Activated naive CD8-positive, alpha-beta T cell treated with anti-CD3 and anti-CD28 coated beads, Interleukin-2, amount 50 U/mL, for 24 hours (primary cell): ENCODE results near the gene AQP1.

Source experiments
- ATAC-seq: fragments of 150-1000 bp; cut with Tn5 transposase; one replicate; pipeline ENCODE4 v1.10.0; 2021
- DNase-seq: peaks from one replicate; pipeline ENCODE4 v3.0.0; 2021
- H3K27ac Mint-ChIP-seq: one replicate; pipeline ENCODE4 v1.8.0; 2021; ENCODE audit warnings: mild to moderate bottlenecking, mixed read lengths
- H3K27me3 Mint-ChIP-seq: one replicate; pipeline ENCODE4 v1.8.0; 2021; ENCODE audit warnings: mixed read lengths
- H3K36me3 Mint-ChIP-seq: one replicate; pipeline ENCODE4 v1.8.0; 2021; ENCODE audit warnings: low read depth, mixed read lengths
- H3K4me1 Mint-ChIP-seq: one replicate; pipeline ENCODE4 v1.8.0; 2021; ENCODE audit warnings: mixed read lengths
- H3K4me3 Mint-ChIP-seq: one replicate; pipeline ENCODE4 v1.8.0; 2021; ENCODE audit warnings: mild to moderate bottlenecking, moderate library complexity, mixed read lengths
- H3K9me3 Mint-ChIP-seq: one replicate; pipeline ENCODE4 v1.8.0; 2021; ENCODE audit warnings: mixed read lengths

Gene AQP1

DNA sequence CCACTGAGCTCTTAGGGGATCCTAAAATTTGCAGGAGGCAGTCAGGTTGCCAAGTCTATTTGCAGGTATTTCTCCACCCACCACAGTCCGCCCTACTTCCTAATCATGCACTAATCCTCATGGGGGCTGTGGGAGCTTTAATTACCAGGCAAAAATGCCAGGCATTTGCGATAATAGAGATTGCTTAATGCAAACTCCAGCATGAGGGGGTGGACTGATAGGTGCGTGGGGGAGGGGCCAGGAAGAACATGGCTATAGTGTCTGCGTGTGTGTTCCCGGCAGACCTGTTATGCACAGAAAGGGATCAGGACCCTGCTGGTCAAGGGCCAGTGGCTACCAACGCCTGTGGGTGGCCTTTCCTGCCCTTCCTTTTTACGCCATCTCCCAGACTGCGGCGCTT lies 15.6 kb upstream of the AQP1 start:
- Mint-ChIP-seq H3K9me3 (no peaks in the 10 kb centered on the region), H3K4me1 (no peaks in the 10 kb centered on the region), H3K27me3 (no peaks in the 10 kb centered on the region), H3K36me3 (no peaks in the 10 kb centered on the region), H3K27ac (no peak overlapping the region), H3K4me3 (no peak overlapping the region)
- ATAC-seq (no peak), DNase-seq (no peak)

DNA sequence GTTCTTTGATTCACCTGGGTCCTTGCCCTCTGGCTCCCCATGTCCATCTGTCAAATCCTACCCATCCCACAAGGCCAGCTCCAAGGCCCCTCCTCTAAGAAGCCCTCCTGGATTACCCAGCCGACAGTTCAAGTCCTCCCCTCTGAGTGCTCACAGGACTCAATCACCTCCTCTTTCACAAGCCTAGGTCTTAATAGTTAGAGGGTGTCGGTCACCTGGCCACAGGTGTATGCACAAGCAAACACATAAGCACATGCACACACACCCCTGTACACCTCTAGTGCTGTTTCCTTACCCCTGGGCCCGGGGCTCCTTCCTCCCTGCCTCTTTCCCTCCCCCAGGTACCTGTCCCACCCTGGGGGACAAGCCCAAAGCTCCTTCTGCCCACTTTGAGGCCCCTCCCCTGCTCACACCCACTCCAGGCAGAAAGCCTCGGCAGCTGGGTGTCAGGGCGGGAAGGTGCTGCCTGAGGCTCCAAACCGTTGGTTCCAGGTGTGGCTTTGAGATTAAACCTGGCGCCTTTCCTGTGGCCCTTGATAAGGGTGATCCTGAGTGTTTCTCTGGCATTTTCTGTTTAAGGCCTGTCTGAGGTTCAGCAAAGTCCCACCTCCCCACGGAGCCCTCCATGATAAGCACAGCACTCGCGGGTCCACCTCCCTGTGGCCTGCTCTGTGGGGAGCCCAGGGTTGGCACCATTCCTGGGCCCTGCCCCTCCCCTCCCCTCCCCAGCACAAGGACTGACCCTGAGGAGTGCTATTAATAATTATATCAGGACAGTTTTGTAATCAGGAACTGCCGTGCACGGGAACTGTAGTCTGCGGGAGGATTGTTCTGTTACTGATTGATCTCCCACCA lies 14.6 kb upstream of the AQP1 start:
- ATAC-seq, result no peak
- no peaks in the 10 kb centered on the region for H3K36me3 Mint-ChIP-seq
- H3K27ac Mint-ChIP-seq, result no peak overlapping the region
- H3K27me3 Mint-ChIP-seq, result no peaks in the 10 kb centered on the region
- no peak for DNase-seq
- H3K4me1 Mint-ChIP-seq, result no peaks in the 10 kb centered on the region
- no peak overlapping the region for H3K4me3 Mint-ChIP-seq
- H3K9me3 Mint-ChIP-seq, result no peaks in the 10 kb centered on the region

DNA sequence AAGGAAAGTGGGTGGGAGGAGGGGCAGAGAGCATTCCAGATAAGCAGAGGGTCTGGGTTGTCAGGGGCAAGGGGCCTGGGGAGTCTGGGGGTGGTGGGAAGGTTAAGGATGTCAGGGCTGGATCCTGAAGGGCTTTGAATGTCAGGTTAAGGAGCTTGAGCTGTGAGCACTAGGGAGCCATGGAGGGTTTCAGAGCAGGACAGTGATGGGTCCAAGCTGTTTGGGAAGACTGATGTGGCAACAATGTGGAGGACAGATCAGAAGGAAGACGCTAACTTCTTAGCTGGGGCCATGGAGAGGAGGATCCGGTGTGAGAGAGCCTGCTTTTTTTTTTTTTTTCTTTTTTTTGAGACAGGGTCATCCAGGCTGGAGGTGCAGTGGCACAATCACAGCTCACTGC lies 13.9 kb upstream of the AQP1 start:
- Mint-ChIP-seq H3K27me3 (no peaks in the 10 kb centered on the region), H3K4me1 (no peaks in the 10 kb centered on the region), H3K36me3 (no peaks in the 10 kb centered on the region), H3K4me3 (no peak overlapping the region), H3K9me3 (no peaks in the 10 kb centered on the region), H3K27ac (no peak overlapping the region)
- DNase-seq (no peak), ATAC-seq (no peak)

DNA sequence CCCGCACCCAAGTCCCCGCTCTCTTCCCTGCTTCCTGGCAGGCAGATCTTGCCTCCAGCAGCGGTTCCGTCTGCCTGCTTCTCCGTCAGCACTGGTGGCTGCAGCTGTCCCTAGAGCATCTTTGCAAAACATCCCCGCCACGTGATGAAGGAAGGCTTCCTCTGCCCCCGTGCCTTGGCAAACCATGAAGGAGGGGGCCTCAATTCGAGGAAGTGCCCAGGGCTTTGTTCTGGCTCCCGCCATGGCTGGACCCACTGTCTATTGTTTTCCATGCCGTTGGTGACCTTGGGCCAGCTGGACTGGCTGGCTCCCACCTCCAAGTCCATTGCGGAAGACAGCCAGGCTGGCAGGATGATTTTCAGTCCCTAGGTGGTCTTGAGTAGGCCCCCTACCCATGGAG lies 13.2 kb upstream of the AQP1 start:
- ATAC-seq (no peak), DNase-seq (no peak)
- Mint-ChIP-seq H3K9me3 (no peaks in the 10 kb centered on the region), H3K4me1 (no peaks in the 10 kb centered on the region), H3K4me3 (no peak overlapping the region), H3K36me3 (no peaks in the 10 kb centered on the region), H3K27ac (no peak overlapping the region), H3K27me3 (no peaks in the 10 kb centered on the region)

DNA sequence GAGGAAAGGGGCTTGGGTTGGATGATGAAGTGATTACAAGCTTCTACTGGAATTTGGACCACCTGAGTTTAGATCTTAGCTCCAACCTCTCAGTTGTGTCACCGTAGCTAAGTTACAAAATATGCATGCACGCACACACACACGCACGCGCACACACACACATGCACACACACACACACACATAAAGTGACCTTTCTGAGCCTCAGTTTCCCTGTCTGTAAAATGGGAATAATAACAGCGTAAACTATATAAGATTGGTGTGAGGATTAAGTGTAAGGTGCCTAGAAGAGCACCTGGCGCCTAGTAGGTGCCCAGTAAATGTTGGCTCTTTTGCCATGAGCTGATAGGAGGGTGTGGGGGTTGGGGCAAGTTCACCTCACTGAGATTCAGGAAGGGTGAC lies 12.6 kb upstream of the AQP1 start:
- Mint-ChIP-seq H3K9me3 (no peaks in the 10 kb centered on the region), H3K4me1 (no peaks in the 10 kb centered on the region), H3K27me3 (no peaks in the 10 kb centered on the region), H3K36me3 (no peaks in the 10 kb centered on the region), H3K4me3 (no peak overlapping the region), H3K27ac (no peak overlapping the region)
- no peak for DNase-seq
- ATAC-seq, result no peak

DNA sequence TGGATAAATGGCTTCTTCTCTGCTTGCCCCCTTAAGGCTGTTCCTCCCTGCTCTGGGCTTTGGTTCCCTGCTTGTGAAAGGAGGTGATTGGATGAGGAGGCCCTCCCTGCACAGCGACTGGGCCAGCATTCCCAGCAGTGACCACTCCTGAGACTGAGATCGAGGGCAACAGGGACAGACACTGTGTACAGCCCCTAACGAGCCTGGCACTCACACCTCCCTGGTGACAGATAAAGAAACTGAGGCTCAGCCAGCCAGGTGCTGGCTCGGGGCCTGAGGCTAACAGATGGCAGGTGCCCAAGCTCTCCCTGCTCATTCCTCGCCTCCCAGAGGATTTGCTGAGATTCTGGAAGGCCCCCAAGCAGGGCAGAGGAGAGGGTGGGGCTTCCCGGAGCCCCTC lies 12.0 kb upstream of the AQP1 start:
- Mint-ChIP-seq H3K9me3 (no peaks in the 10 kb centered on the region), H3K27ac (no peak overlapping the region), H3K36me3 (no peaks in the 10 kb centered on the region), H3K27me3 (no peaks in the 10 kb centered on the region), H3K4me3 (no peak overlapping the region), H3K4me1 (no peaks in the 10 kb centered on the region)
- no peak for ATAC-seq
- no peak for DNase-seq

DNA sequence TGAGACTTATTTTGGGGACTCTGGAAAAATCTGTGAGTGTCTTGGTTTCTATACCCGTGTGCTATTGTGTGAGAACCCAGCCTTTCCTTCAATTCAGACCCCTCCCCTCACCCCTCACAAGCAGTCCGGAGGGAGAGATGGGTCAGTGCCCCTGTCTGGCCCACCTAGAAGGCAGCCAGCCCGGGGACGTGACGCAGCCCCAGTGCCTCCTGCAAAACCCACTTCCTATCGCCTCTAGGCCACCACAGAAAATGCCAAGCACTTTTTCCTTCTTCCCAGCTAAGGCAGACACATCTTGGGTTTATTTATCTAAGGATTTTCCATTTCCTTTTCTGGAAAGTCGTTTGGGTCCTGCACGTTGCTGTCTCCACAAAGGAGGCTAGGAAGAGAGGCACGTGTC lies 11.6 kb upstream of the AQP1 start:
- Mint-ChIP-seq H3K27ac (no peak overlapping the region), H3K27me3 (no peaks in the 10 kb centered on the region), H3K36me3 (no peaks in the 10 kb centered on the region), H3K4me3 (no peak overlapping the region), H3K9me3 (no peaks in the 10 kb centered on the region), H3K4me1 (no peaks in the 10 kb centered on the region)
- DNase-seq (no peak), ATAC-seq (no peak)

DNA sequence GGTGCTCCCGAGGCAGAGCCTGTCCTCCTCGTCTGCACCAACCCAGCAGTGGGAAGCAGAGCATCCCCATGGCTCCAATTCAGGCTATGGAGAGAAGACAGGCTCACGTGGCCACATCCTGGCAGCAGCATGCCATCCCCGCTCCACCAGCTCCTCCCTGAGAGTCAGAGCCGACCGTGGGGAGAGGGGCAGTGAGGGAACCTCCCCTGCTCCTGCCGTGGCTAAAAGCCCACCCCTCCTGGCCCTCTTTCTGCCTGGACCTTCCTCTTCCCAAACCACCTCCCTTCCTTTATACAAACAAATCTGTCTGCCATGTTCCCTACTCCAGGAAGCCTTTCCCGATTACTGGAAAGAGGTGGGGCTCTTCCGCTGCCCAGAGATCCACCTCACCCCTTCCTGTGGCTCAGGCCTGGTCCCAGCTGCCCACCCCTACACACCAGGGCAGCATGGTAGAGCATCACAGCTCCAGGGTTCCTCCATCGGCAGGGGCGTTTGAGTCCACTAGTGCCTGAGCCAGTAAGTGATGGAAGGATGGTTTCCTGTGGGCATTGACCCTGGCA lies 10.8 kb upstream of the AQP1 start:
- DNase-seq, result no peak
- Mint-ChIP-seq H3K27me3 (no peaks in the 10 kb centered on the region), H3K4me3 (no peak overlapping the region), H3K4me1 (no peaks in the 10 kb centered on the region), H3K27ac (no peak overlapping the region), H3K36me3 (no peaks in the 10 kb centered on the region), H3K9me3 (no peaks in the 10 kb centered on the region)
- no peak for ATAC-seq

DNA sequence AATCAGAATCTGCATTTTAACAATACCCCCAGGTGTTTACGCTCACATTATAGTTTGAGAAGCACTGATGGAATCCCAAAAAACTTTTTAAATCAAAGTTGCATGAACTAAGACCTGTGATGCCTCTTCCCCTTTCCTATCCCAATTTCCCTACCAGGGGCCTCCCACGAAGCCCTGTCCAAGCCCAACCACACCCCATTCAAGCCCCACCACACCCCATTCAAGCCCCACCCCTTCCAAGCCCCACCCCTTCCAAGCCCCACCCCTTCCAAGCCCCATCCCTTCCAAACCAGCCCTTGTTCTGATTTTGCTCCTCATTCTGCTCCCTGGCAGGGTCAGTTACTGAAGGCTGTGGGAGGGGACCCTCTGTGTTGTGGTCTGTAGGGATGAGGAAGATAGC lies 9.8 kb upstream of the AQP1 start:
- Mint-ChIP-seq H3K4me3 (no peak overlapping the region), H3K27ac (no peak overlapping the region), H3K27me3 (no peaks in the 10 kb centered on the region), H3K36me3 (no peaks in the 10 kb centered on the region), H3K4me1 (no peaks in the 10 kb centered on the region), H3K9me3 (no peaks in the 10 kb centered on the region)
- ATAC-seq (no peak), DNase-seq (no peak)

DNA sequence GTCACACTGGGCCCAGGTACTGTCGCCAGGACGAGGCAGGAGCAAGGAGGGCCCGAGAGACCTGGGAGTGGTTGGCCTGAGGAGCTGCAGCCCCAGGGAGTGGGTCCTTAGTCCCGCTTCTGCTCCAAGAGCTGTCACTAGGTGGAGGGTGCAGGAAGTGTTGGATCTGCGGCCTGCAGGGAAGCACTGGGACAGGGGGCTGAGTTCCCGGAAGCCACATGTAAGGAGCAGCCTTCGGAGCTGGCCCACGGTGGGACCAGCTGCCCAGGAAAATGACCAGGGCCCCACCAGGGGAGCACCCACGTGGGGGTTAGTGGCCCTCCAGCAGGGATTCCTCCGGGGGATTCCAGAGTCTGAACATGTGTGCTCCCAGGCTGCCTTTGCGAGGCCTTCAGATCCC lies 9.2 kb upstream of the AQP1 start:
- H3K27me3 Mint-ChIP-seq, result no peaks in the 10 kb centered on the region
- H3K36me3 Mint-ChIP-seq, result no peaks in the 10 kb centered on the region
- H3K9me3 Mint-ChIP-seq, result no peaks in the 10 kb centered on the region
- H3K4me1 Mint-ChIP-seq, result no peaks in the 10 kb centered on the region
- H3K4me3 Mint-ChIP-seq, result no peak overlapping the region
- H3K27ac Mint-ChIP-seq, result no peak overlapping the region
- ATAC-seq, result no peak
- DNase-seq, result no peak

DNA sequence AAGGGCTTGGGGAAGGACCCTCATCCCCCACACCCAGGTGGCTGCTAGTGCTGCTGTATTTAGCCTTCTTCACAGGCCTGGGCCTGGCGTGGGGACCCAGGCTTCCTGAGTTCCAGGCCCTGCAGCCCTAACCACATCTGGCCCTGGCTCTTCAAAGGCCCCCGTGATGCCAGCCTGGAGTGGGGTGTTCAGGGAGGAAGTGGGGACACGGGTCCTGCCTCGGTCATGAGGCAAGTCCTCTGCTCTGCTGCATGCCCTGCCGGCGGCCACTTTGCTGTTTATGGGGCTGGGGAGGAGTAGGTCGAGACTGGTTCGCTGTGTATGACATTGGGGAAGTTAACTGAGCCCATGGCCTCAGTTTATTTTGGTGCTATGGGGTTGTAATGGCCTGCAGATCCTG lies 8.5 kb upstream of the AQP1 start:
- no peak for ATAC-seq
- DNase-seq, result no peak
- no peaks in the 10 kb centered on the region for H3K9me3 Mint-ChIP-seq
- no peaks in the 10 kb centered on the region for H3K27me3 Mint-ChIP-seq
- no peaks in the 10 kb centered on the region for H3K4me1 Mint-ChIP-seq
- no peak overlapping the region for H3K4me3 Mint-ChIP-seq
- no peak overlapping the region for H3K27ac Mint-ChIP-seq
- no peaks in the 10 kb centered on the region for H3K36me3 Mint-ChIP-seq

DNA sequence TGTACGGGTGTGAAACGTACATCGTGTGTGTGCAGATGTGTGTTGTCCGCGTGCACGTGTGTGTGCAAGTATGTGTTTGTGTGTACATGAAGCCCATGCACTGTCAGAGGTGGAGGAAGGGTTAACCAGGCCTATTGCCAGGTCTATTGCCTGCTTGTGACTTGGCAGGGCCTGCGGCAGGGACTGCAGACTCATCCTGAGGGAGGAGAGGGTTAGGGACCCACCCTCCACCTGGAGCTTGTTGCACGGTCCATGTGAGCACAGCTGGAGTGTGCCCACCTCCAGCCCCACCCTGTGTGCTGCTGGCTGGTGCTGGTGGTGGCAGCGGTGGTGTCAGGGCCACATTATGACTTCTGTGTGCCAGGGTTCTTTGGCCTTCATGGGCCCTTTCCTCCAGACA lies 7.1 kb upstream of the AQP1 start:
- ATAC-seq, result no peak
- no peaks in the 10 kb centered on the region for H3K27me3 Mint-ChIP-seq
- no peak overlapping the region for H3K4me3 Mint-ChIP-seq
- no peaks in the 10 kb centered on the region for H3K9me3 Mint-ChIP-seq
- H3K27ac Mint-ChIP-seq, result no peak overlapping the region
- no peaks in the 10 kb centered on the region for H3K4me1 Mint-ChIP-seq
- no peak for DNase-seq
- H3K36me3 Mint-ChIP-seq, result no peaks in the 10 kb centered on the region

DNA sequence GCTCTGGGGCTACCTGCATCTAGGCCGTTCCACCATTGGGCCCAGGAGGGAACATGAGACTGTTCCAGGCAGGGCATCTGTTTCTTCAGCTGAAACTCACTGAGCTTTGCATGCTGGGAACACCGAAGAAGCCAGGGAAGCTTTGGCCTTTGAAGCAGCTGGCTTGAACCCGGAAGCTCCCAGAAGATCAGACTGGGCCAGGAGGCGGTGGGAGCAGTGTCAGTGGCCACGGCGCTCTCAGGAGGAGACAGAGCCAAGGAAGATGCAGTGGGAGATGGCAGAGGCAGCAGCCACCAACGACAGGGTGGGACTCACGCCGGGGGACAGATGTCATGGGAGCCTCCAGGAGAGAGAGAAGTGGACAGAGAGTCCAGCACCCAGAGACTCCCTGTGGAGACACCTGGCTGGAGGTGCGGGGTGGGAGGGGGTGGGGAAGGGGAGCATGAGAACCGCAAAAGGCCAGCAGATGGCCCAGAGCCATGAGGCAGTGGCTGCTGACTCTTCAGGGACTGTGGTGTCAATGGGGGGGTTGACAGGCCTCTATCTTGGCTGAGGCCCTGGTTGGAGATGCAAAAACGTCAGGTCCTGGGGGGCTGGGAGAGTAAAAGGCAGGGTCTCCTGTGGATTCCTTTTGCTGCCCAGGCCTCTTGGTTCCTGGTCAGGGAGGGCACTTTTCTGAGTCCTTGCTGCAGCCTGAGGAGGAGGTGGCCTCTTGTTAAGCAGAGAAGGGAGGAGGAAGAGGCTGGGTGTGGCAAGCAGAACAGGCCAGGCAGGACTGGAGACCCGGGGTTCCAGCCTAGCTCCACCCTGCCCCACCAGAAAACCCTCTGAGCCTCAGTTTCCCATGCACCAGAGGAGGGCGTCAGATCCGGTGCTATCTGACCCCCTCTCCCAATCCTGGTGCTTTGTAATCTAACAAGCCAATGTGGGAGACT lies 6.3 kb upstream of the AQP1 start:
- no peak overlapping the region for H3K27ac Mint-ChIP-seq

DNA sequence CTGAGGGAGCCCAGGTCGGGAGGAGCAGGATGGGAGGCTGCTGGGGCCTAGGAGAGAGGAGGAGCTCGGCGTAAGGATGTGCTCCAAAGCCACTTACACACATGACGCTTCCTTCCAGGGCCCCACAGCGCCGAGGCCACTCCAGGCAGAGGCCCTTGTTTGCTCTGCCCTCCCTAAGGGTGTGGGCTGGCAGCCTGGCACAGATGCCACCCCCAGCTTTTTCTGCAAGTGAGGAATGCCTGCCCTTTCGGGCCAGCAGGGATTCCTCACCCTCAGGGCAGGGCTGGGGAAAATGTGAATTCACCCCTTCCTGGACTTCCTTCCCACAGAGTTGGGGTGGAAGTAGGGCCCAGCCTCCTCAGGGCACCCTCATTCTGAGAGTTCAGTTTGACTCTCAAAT lies 5.6 kb upstream of the AQP1 start:
- Mint-ChIP-seq H3K27ac (no peak overlapping the region), H3K4me1 (no peaks in the 10 kb centered on the region), H3K9me3 (no peaks in the 10 kb centered on the region), H3K36me3 (no peaks in the 10 kb centered on the region), H3K27me3 (no peaks in the 10 kb centered on the region), H3K4me3 (no peak overlapping the region)
- no peak for DNase-seq
- no peak for ATAC-seq

More for the DNA sequence above, 6.3 kb upstream of the AQP1 start:
- no peaks in the 10 kb centered on the region for H3K4me1 Mint-ChIP-seq
- H3K27me3 Mint-ChIP-seq, result no peaks in the 10 kb centered on the region
- no peak for ATAC-seq
- DNase-seq, result no peak
- no peak overlapping the region for H3K4me3 Mint-ChIP-seq
- H3K36me3 Mint-ChIP-seq, result no peaks in the 10 kb centered on the region
- H3K9me3 Mint-ChIP-seq, result no peaks in the 10 kb centered on the region
